OCI-LY7 (cell line): ENCODE results near the gene ELFN1. TPM values are rescaled to one million over a fixed set of nuclear protein-coding genes. Genes with fewer than 3 reads are reported as not detected.

Experiments
- BruUV-seq: library from RNA; stranded (reverse); fragments of 400-500 nt; replicated peaks from 2 replicates; lab custom pipeline; 2021; lab: Mats Ljungman, UMichigan
- CTCF ChIA-PET: fragments of 300-600 bp; sonication (Branson Sonifier 250); formaldehyde crosslinking; loops from one replicate; lab custom pipeline; 2022; ENCODE audit warnings: antibody characterized with exemption; ENCODE audit not compliant: unreplicated experiment; lab: Charles Lee
- POLR2A ChIA-PET: fragments of 300-600 bp; sonication (Branson Sonifier 250); formaldehyde crosslinking; loops from one replicate; lab custom pipeline; 2022; ENCODE audit warnings: antibody characterized with exemption; lab: Charles Lee
- DNase-seq: peaks from one replicate; pipeline ENCODE4 v3.0.0-alpha.2; 2015; ENCODE audit warnings: low spot score
- H2AFZ ChIP-seq: fragments of 200-600 bp; sonication (generic), shearing (Covaris generic); 2 replicates; pipeline ENCODE4 v1.6.1; 2014; ENCODE audit warnings: mild to moderate bottlenecking, antibody characterized with exemption, low read length, moderate library complexity
- H3K27ac ChIP-seq: fragments of 200-600 bp; sonication (generic); 2 replicates; pipeline ENCODE4 v1.5.1; 2014; ENCODE audit warnings: mixed run types, low read depth, mild to moderate bottlenecking, moderate library complexity, low read length, inconsistent platforms; ENCODE audit not compliant: poor library complexity, severe bottlenecking
- H3K36me3 ChIP-seq: fragments of 200-600 bp; sonication (generic); 2 replicates; pipeline ENCODE4 v1.6.1; 2014; ENCODE audit warnings: mild to moderate bottlenecking, antibody characterized with exemption, low read length, moderate library complexity, mixed read lengths; ENCODE audit not compliant: insufficient read depth
- H3K4me1 ChIP-seq: fragments of 200-600 bp; sonication (generic); 2 replicates; pipeline ENCODE4 v1.5.1; 2014; ENCODE audit warnings: mild to moderate bottlenecking, low read length; ENCODE audit not compliant: insufficient read depth, poor library complexity, severe bottlenecking
- H3K4me2 ChIP-seq: fragments of 200-600 bp; sonication (generic); 2 replicates; pipeline ENCODE4 v1.6.1; 2014; ENCODE audit warnings: mild to moderate bottlenecking, low read length
- H3K4me3 ChIP-seq: fragments of 200-600 bp; sonication (generic); 2 replicates; pipeline ENCODE4 v1.5.1; 2014; ENCODE audit warnings: mild to moderate bottlenecking, low read depth, low read length; ENCODE audit not compliant: poor library complexity, severe bottlenecking
- H3K79me2 ChIP-seq: fragments of 200-600 bp; sonication (generic); 2 replicates; pipeline ENCODE4 v1.6.1; 2016; ENCODE audit warnings: low read depth, mild to moderate bottlenecking, low read length, moderate library complexity, mixed read lengths; ENCODE audit not compliant: insufficient read depth
- H3K9me2 ChIP-seq: fragments of 200-600 bp; sonication (generic); 2 replicates; pipeline ENCODE4 v1.6.1; 2016; ENCODE audit warnings: mild to moderate bottlenecking, low read length, mixed read lengths; ENCODE audit not compliant: insufficient read depth
- H3K9me3 ChIP-seq: fragments of 200-600 bp; sonication (generic); 2 replicates; pipeline ENCODE4 v1.6.1; 2014; ENCODE audit warnings: mild to moderate bottlenecking, mixed run types, low read length, mixed read lengths
- H4K20me1 ChIP-seq: fragments of 200-600 bp; sonication (generic); 2 replicates; pipeline ENCODE4 v1.6.1; 2014; ENCODE audit warnings: mild to moderate bottlenecking, antibody characterized with exemption, low read length, moderate library complexity, mixed read lengths; ENCODE audit not compliant: insufficient read depth
- EZH2phosphoT487 ChIP-seq: fragments of 200-600 bp; sonication (generic); IDR thresholded peaks from 2 replicates; pipeline ENCODE4 v1.6.1; 2018; ENCODE audit warnings: low read depth, borderline replicate concordance, mild to moderate bottlenecking, mixed run types, antibody characterized with exemption, low read length, moderate library complexity, mixed read lengths
- intact Hi-C: fragments of 100-400 bp; cut with micrococcal nuclease; formaldehyde crosslinking; loops from one replicate; pipeline ENCODE4 v1.10.0; 2022; ENCODE audit not compliant: unreplicated experiment
- total RNA-seq, 2 experiments: library from RNA; depleted of rRNA in 1 of 2; stranded (reverse); fragments of >200 nt in 1 of 2; shearing (Covaris generic) in 1 of 2; gene quantifications; 2 replicates each; pipeline ENCODE4 v1.2.3, GENCODE V29; 2014 to 2022
- TF ChIP-seq, protein P1 (sequence below): fragments of 200-600 bp; sonication (generic); conservative IDR thresholded peaks from 2 replicates; pipeline ENCODE4 v1.5.1; 2014; ENCODE audit warnings: mild to moderate bottlenecking, antibody characterized with exemption, low read length, moderate library complexity, mixed read lengths

ELFN1 gene
- total RNA-seq, 2 experiments from 2014 or later = not detected

DNA sequence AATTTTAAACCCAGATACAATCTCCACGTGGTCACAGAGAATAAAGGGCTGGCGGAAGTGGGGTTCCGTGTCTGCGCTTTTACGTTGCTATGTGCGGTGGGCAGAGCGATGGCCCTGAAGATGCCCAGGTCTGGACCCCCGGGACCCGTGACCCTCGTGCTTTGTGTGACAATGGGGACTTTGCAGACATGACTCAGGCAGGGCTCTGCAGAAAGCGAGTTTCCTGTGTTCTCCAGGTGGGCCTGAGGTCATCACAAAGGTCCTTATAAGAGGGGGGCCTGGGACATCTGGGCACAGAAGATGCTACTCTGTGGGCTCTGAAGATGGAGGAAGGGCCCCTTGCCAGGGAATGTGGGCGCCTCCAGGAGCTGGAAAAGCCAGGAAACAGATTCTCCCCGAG lies 95.3 kb downstream of the ELFN1 start:
- no peak for DNase-seq
- no peaks in the 10 kb centered on the region for H3K9me3 ChIP-seq
- no peaks in the 10 kb centered on the region for H3K36me3 ChIP-seq
- ChIA-PET POLR2A (no interaction called here), CTCF (no interaction called here)
- no peak for TF ChIP-seq EZH2phosphoT487
- TF ChIP-seq, protein P1, sequence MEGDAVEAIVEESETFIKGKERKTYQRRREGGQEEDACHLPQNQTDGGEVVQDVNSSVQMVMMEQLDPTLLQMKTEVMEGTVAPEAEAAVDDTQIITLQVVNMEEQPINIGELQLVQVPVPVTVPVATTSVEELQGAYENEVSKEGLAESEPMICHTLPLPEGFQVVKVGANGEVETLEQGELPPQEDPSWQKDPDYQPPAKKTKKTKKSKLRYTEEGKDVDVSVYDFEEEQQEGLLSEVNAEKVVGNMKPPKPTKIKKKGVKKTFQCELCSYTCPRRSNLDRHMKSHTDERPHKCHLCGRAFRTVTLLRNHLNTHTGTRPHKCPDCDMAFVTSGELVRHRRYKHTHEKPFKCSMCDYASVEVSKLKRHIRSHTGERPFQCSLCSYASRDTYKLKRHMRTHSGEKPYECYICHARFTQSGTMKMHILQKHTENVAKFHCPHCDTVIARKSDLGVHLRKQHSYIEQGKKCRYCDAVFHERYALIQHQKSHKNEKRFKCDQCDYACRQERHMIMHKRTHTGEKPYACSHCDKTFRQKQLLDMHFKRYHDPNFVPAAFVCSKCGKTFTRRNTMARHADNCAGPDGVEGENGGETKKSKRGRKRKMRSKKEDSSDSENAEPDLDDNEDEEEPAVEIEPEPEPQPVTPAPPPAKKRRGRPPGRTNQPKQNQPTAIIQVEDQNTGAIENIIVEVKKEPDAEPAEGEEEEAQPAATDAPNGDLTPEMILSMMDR = no peak
- no peaks in the 10 kb centered on the region for H4K20me1 ChIP-seq
- H3K27ac ChIP-seq = no peak overlapping the region
- no peaks in the 10 kb centered on the region for H3K9me2 ChIP-seq
- no peak overlapping the region for H3K4me2 ChIP-seq
- intact Hi-C loops = no loop called here
- no peak overlapping the region for H2AFZ ChIP-seq
- no peak overlapping the region for H3K4me3 ChIP-seq
- BruUV-seq = no TSS peak
- H3K79me2 ChIP-seq = no peaks in the 10 kb centered on the region
- no peaks in the 10 kb centered on the region for H3K4me1 ChIP-seq

DNA sequence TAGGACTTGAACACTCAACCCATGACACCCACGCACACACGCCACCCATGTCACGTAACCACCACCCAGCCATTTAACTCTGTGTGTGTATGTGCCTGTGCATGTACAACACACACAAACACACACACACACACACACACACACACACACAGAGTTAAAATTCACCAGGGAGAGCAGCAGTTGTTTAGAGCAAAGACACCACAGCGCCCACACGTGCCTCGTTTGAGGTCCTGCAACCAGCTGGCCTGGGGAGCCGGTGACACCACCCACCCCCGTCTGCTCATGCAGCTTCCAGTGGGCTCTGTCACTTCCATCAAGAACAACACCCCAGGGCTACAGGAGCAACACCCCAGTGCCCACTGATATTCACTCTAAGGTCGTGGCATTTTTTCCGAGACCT lies 97.4 kb downstream of the ELFN1 start:
- Histone ChIP-seq H3K9me3 (no peaks in the 10 kb centered on the region), H3K36me3 (no peaks in the 10 kb centered on the region), H3K4me1 (no peaks in the 10 kb centered on the region), H3K4me2 (no peak overlapping the region), H2AFZ (no peak overlapping the region), H3K27ac (no peak overlapping the region), H3K4me3 (no peak overlapping the region), H3K79me2 (no peaks in the 10 kb centered on the region), H3K9me2 (no peaks in the 10 kb centered on the region), H4K20me1 (no peaks in the 10 kb centered on the region)
- no TSS peak for BruUV-seq
- DNase-seq = peak; percentile 51
- ChIA-PET POLR2A (interaction anchor here (0.5 kb wide), 1 partner anchor 271 kb away, joined by 3 read pairs; no protein-coding TSS in a partner anchor), CTCF (no interaction called here)
- intact Hi-C loops = no loop called here
- no peak for TF ChIP-seq EZH2phosphoT487
- TF ChIP-seq, protein P1 = peak; percentile 62

DNA sequence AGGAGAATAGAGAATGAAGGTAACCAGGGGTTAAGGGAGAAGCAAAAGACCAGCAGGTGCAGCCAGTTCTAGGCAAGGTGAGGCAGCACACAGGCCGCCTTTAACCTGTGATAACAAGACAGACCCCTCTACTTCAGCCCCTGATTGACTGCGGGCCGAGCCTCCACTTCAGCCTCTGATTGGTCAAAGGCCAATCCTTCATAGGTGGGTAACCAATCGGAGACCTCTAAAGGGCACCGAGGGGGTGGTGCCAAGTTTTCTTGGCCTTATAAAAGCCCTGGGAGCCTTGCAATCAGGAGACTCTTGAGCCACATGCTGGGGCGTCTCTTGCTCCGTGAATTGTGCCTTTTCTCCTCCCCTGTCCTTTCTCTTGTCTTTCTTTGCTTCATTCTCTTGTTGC lies 98.8 kb downstream of the ELFN1 start:
- Histone ChIP-seq H3K79me2 (no peaks in the 10 kb centered on the region), H3K9me2 (no peaks in the 10 kb centered on the region), H2AFZ (no peak overlapping the region), H3K36me3 (no peaks in the 10 kb centered on the region), H3K4me2 (no peak overlapping the region), H3K4me3 (no peak overlapping the region), H3K27ac (no peak overlapping the region), H3K9me3 (no peaks in the 10 kb centered on the region), H3K4me1 (no peaks in the 10 kb centered on the region), H4K20me1 (no peaks in the 10 kb centered on the region)
- no peak for TF ChIP-seq EZH2phosphoT487
- TF ChIP-seq, protein P1 = no peak
- CTCF ChIA-PET = no interaction called here
- BruUV-seq = no TSS peak
- DNase-seq = peak; percentile 50
- intact Hi-C loops = no loop called here
- POLR2A ChIA-PET = no interaction called here
